ENCODE data around the gene SLC4A4.

GRCh38 chr4:71361476-71361875, 22.7 kb downstream of the SLC4A4 start:
- TF ChIP-seq CTCF (IDR thresholded peaks at IDR 0.05) (no peak), AFF4 (CRISPR knock-in tag; IDR thresholded peaks at IDR 0.05; ENCODE audit: borderline replicate concordance) (no peak), USF2 (CRISPR knock-in tag; IDR thresholded peaks at IDR 0.05) (no peak)
